Lower leg skin (tissue), 4 donors: ENCODE data around the gene PLXDC2. TPM values are rescaled to one million over a fixed set of nuclear protein-coding genes. Genes with fewer than 3 reads are reported as not detected.
"Not testable (repeated sequence)": the region's sequence is repeated elsewhere in the genome, so short reads cannot be mapped to it uniquely, and the experiment has no call there.

Experiments used
- DNase-seq, 2 donors: peaks; one replicate each; pipeline ENCODE4 v3.0.0-alpha.2; 2019; ENCODE audit warnings: low spot score in 2 of 2
- H3K4me3 ChIP-seq: fragments of 200-600 bp; sonication (generic); 2 replicates; pipeline ENCODE4 v1.5.1; 2017; ENCODE audit warnings: mild to moderate bottlenecking, low read depth; ENCODE audit not compliant: poor library complexity, severe bottlenecking
- CTCF ChIP-seq, 3 donors: fragments of 450-650 bp; IDR thresholded peaks; one replicate each; pipeline ENCODE4 v1.5.1; 2016; ENCODE audit warnings: antibody characterized with exemption in 3 of 3, mild to moderate bottlenecking in 3 of 3, moderate library complexity in 2 of 3
- POLR2A ChIP-seq, 2 donors: fragments of 450-650 bp; IDR thresholded peaks; one replicate each; pipeline ENCODE4 v1.6.1; 2016 to 2017; ENCODE audit warnings: antibody characterized with exemption in 2 of 2, mild to moderate bottlenecking in 1 of 2, moderate library complexity in 1 of 2
- WGBS, 2 donors: methylation state at CpG; one replicate each; pipeline ENCODE4 v1.1.5; 2018; 5-methylcytosine and 5-hydroxymethylcytosine counted together
- intact Hi-C: fragments of 100-400 bp; cut with DNase I; formaldehyde crosslinking; loops from one replicate; pipeline ENCODE4 v1.15.0; 2023; ENCODE audit warnings: low total_unique reads
- total RNA-seq, 4 donors: library from RNA; depleted of rRNA; stranded (reverse); fragments of >200 nt; gene quantifications; one replicate each; pipeline ENCODE4 v1.1.0, GENCODE V29; 2016

The PLXDC2 gene
- total RNA-seq, 4 donors from 2014 or later, result 75.3 to 113 (median 95.3) TPM

GRCh38 chr10:20041931-20042330 is 225.7 kb downstream of the PLXDC2 start:
- DNase-seq, result no peak
- no peak overlapping the region for H3K4me3 ChIP-seq
- TF ChIP-seq CTCF (IDR thresholded peaks at IDR 0.05) (no peak), POLR2A (IDR thresholded peaks at IDR 0.05) (no peak)
- intact Hi-C loops, result no loop called here
- 73% methylated on average over 3 of the region's 3 CpGs for WGBS, 2 donors

- DNase-seq, intact Hi-C loops, H3K4me3 ChIP-seq: not testable (repeated sequence)
- 86 to 87% methylated on average over 5 of the region's 5 CpGs for WGBS, 2 donors
These were observed 228.9 kb downstream of the PLXDC2 start for GRCh38 chr10:20045100-20045499.

- intact Hi-C loops, result no loop called here
- no peak overlapping the region for H3K4me3 ChIP-seq
- TF ChIP-seq POLR2A (IDR thresholded peaks at IDR 0.05), result no peak
- TF ChIP-seq CTCF (IDR thresholded peaks at IDR 0.05), result no peak
- WGBS, 2 donors, result 91% methylated on average over 2 of the region's 2 CpGs
- no peak for DNase-seq
These were observed 231.9 kb downstream of the PLXDC2 start for GRCh38 chr10:20048161-20048560.

- TF ChIP-seq CTCF (IDR thresholded peaks at IDR 0.05) (no peak), POLR2A (IDR thresholded peaks at IDR 0.05) (no peak)
- intact Hi-C loops, result no loop called here
- H3K4me3 ChIP-seq, result no peak overlapping the region
- 77 to 81% methylated on average over 2 of the region's 2 CpGs for WGBS, 2 donors
- no peak for DNase-seq
These were observed 241.9 kb downstream of the PLXDC2 start for GRCh38 chr10:20058135-20058534.

GRCh38 chr10:20059084-20059835 is 243.0 kb downstream of the PLXDC2 start:
- TF ChIP-seq POLR2A (IDR thresholded peaks at IDR 0.05) (no peak), CTCF (IDR thresholded peaks at IDR 0.05) (no peak)
- H3K4me3 ChIP-seq, result no peak overlapping the region
- DNase-seq, result no peak
- WGBS, 2 donors, result 25 to 27% methylated on average over 3 of the region's 3 CpGs
- intact Hi-C loops, result no loop called here

- H3K4me3 ChIP-seq, result no peak overlapping the region
- WGBS, 2 donors, result 83 to 93% methylated on average over 6 of the region's 6 CpGs
- TF ChIP-seq POLR2A (IDR thresholded peaks at IDR 0.05), result no peak
- TF ChIP-seq CTCF (IDR thresholded peaks at IDR 0.05), result no peak
- DNase-seq, result no peak
- intact Hi-C loops, result no loop called here
These were observed 249.6 kb downstream of the PLXDC2 start for GRCh38 chr10:20065814-20066213.
